H1 (cell line): Measurements from ENCODE around the gene STX19. TPM values are rescaled to one million over a fixed set of nuclear protein-coding genes. Genes with fewer than 3 reads are reported as not detected.

Source experiments
- ASH2L ChIP-seq: fragments of 200-600, 300-600 bp; sonication (generic); IDR thresholded peaks from one replicate; pipeline ENCODE4 v1.7.1; 2017; ENCODE audit warnings: low read length
- ATF3 ChIP-seq: IDR thresholded peaks from 2 replicates; pipeline ENCODE4 v1.6.1; 2011; ENCODE audit warnings: low read depth, mild to moderate bottlenecking, low read length; ENCODE audit not compliant: insufficient read depth
- CBX8 ChIP-seq: fragments of 300-800, 300-1000 bp; sonication (generic); IDR thresholded peaks from 2 replicates; pipeline ENCODE4 v1.7.1; 2016; ENCODE audit warnings: low read depth, low read length, borderline replicate concordance
- CEBPB ChIP-seq: IDR thresholded peaks from 2 replicates; pipeline ENCODE4 v1.6.1; 2012; ENCODE audit warnings: low read depth, low read length
- CHD7 ChIP-seq: fragments of 300-600 bp; sonication (generic); IDR thresholded peaks from 2 replicates; pipeline ENCODE4 v1.7.1; 2012; ENCODE audit warnings: low read length, moderate library complexity, mild to moderate bottlenecking, inconsistent platforms; ENCODE audit not compliant: insufficient replicate concordance
- CTBP2 ChIP-seq: IDR thresholded peaks from 2 replicates; pipeline ENCODE4 v1.7.0; 2011; ENCODE audit warnings: borderline replicate concordance, mild to moderate bottlenecking, moderate library complexity, mixed read lengths, low read length; ENCODE audit not compliant: insufficient read depth, insufficient read length
- EGR1 ChIP-seq: IDR thresholded peaks from 2 replicates; pipeline ENCODE4 v1.6.1; 2011; ENCODE audit warnings: low read depth, low read length, borderline replicate concordance
- SUZ12 ChIP-seq: fragments of 200-600 bp; sonication (generic); IDR thresholded peaks from 2 replicates; pipeline ENCODE4 v1.6.1; 2012; ENCODE audit warnings: mild to moderate bottlenecking, inconsistent platforms, low read length, moderate library complexity, mixed read lengths
- polyA plus RNA-seq, 7 experiments: library from polyadenylated mRNA; depleted of rRNA in 3 of 7; stranded (reverse) in 5 of 7; unstranded in 2 of 7; fragments of >200 nt in 5 of 7; fragments of 200-250 nt in 2 of 7; gene quantifications; 1 replicate in 5 of 7; 2 replicates in 1 of 7; 4 replicates in 1 of 7; pipeline versions ENCODE4 v1.2.1 to v1.2.3, GENCODE V29; 2011 to 2013; ENCODE audit warnings: missing spikeins in 2 of 7, mixed read lengths in 2 of 7
- total RNA-seq: library from RNA; stranded (reverse); fragmentation: NEBNext Ultra II Directional; extraction: Animal tissue kit (Norgen Biotek cat#: 25700); gene quantifications from 2 replicates; pipeline ENCODE4 v1.2.1, GENCODE V29; 2021

STX19 gene
- total and polyA plus RNA-seq, 2 of the 8 experiments (the other 6 are each of a cell fraction or from before 2014, with no cell fraction given) = not detected

- TF ChIP-seq CHD7 = no peak
- no peak for TF ChIP-seq CEBPB
- no peak for TF ChIP-seq CBX8
- TF ChIP-seq ATF3 = no peak
- no peak for TF ChIP-seq ASH2L
- TF ChIP-seq CTBP2 = no peak
- TF ChIP-seq EGR1 = no peak
- no peak for TF ChIP-seq SUZ12
- TF ChIP-seq, all 59 proteins: peak for 0
These were observed 39.2 kb downstream of the STX19 start (continued) for GRCh38 chr3:93989241-93989640.
